HepG2 (cell line): ENCODE results near the gene TCOF1. TPM values are rescaled to one million over a fixed set of nuclear protein-coding genes. Genes with fewer than 3 reads are reported as not detected.
A peak's percentile ranks its signal among the peaks of the same experiment; 100 is the strongest.

Experiments used
- ATAC-seq: fragments of 200-7000 bp; cut with Tn5 transposase; 3 replicates; pipeline ENCODE4 v1.9.1; 2020; ENCODE audit warnings: mild to moderate bottlenecking, moderate library complexity
- BruUV-seq: library from RNA; stranded (reverse); fragments of 400-500 nt; replicated peaks from 2 replicates; lab custom pipeline; 2021; lab: Mats Ljungman, UMichigan
- CTCF ChIA-PET: fragments of 300-600 bp; formaldehyde crosslinking; extraction: SDS; loops from one replicate; lab custom pipeline; 2021; ENCODE audit warnings: low total read pairs, inconsistent platforms, low intra/inter-chr PET ratio; lab: Yijun Ruan, JAX
- POLR2A ChIA-PET: fragments of 350-600 bp; sonication (Branson Sonifier 250); formaldehyde crosslinking; loops from one replicate; lab custom pipeline; 2020; ENCODE audit warnings: antibody characterized with exemption, inconsistent platforms; lab: Yijun Ruan, JAX
- DNase-seq: peaks from one replicate; pipeline ENCODE4 v3.0.0-alpha.2; 2015; ENCODE audit warnings: low spot score
- FAIRE-seq: peaks from 3 replicates; lab custom pipeline; 2011; peaks lifted over from hg19 to GRCh38; lab: Jason Lieb, UNC
- H2AFZ ChIP-seq: one replicate; pipeline ENCODE4 v1.6.1; 2011; ENCODE audit warnings: low read length, inconsistent platforms
- H3K27ac ChIP-seq: fragments of 300-600 bp; 3 replicates; pipeline ENCODE4 v1.8.0; 2011; ENCODE audit warnings: mixed run types, mild to moderate bottlenecking, mixed read lengths, low read length, inconsistent platforms; ENCODE audit not compliant: insufficient read depth; ENCODE audit errors: extremely low read length
- H3K27me3 ChIP-seq, 2 experiments: fragments of 200-600 bp in 1 of 2; 2 replicates in 1 of 2; 3 replicates in 1 of 2; pipeline versions ENCODE4 v1.6.0 to v1.8.0; 2011; ENCODE audit warnings: low read length in 2 of 2, mild to moderate bottlenecking in 2 of 2, moderate library complexity in 2 of 2, inconsistent platforms in 1 of 2; ENCODE audit not compliant: insufficient read depth in 2 of 2, control insufficient read depth in 1 of 2
- H3K36me3 ChIP-seq, 2 experiments: fragments of 200-600 bp in 1 of 2; replicated peaks in 1 of 2; 2 replicates in 1 of 2; 3 replicates in 1 of 2; pipeline versions ENCODE4 v1.5.1 to v1.8.0; 2011; ENCODE audit warnings: low read length in 2 of 2, inconsistent platforms in 1 of 2; ENCODE audit not compliant: insufficient read depth in 2 of 2, control insufficient read depth in 1 of 2
- H3K4me1 ChIP-seq: 2 replicates; pipeline ENCODE4 v1.5.1; 2012; ENCODE audit warnings: low read length, inconsistent platforms; ENCODE audit not compliant: insufficient read depth
- H3K4me2 ChIP-seq: 2 replicates; pipeline ENCODE4 v1.6.0; 2011; ENCODE audit warnings: low read depth, low read length, inconsistent platforms
- H3K4me3 ChIP-seq, 3 experiments: fragments of 200-600 bp in 1 of 3; sonication (generic), shearing (Covaris generic) in 1 of 3; replicated peaks in 1 of 3; 2 replicates each; pipeline ENCODE4 v1.5.1; 2011 to 2016; ENCODE audit warnings: low read length in 3 of 3, inconsistent platforms in 2 of 3, low read depth in 2 of 3, mild to moderate bottlenecking in 2 of 3, control low read depth in 1 of 3, mixed read lengths in 1 of 3; ENCODE audit not compliant: insufficient read depth in 1 of 3
- H3K79me2 ChIP-seq: one replicate; pipeline ENCODE4 v1.6.1; 2011; ENCODE audit warnings: low read length, inconsistent platforms; ENCODE audit not compliant: insufficient read depth
- H3K9ac ChIP-seq: 2 replicates; pipeline ENCODE4 v1.6.0; 2011; ENCODE audit warnings: mild to moderate bottlenecking, low read depth, low read length, inconsistent platforms; ENCODE audit not compliant: insufficient read depth
- H3K9me3 ChIP-seq: 2 replicates; pipeline ENCODE4 v1.5.1; 2012; ENCODE audit warnings: mild to moderate bottlenecking, low read length
- H4K20me1 ChIP-seq: 2 replicates; pipeline ENCODE4 v1.6.0; 2011; ENCODE audit warnings: inconsistent platforms, mild to moderate bottlenecking, low read length, moderate library complexity; ENCODE audit not compliant: insufficient read depth
- CC2D1A ChIP-seq: sonication (generic); formaldehyde crosslinking; IDR thresholded peaks from 2 replicates; pipeline ENCODE4 v1.8.1; 2023; ENCODE audit warnings: mild to moderate bottlenecking, missing genetic modification reagents
- IKZF4 ChIP-seq: sonication (generic); formaldehyde crosslinking; IDR thresholded peaks from 2 replicates; pipeline ENCODE4 v1.5.1; 2020; ENCODE audit warnings: borderline replicate concordance, mild to moderate bottlenecking, low read depth, missing genetic modification reagents; ENCODE audit errors: not compliant biosample characterization
- JUNB ChIP-seq: sonication (generic); formaldehyde crosslinking; IDR thresholded peaks from 2 replicates; pipeline ENCODE4 v1.8.0; 2022; ENCODE audit warnings: missing genetic modification reagents, mild to moderate bottlenecking, borderline replicate concordance
- KDM6A ChIP-seq: IDR thresholded peaks from 2 replicates; pipeline ENCODE4 v1.6.1; 2016; ENCODE audit warnings: low read depth
- RBM22 ChIP-seq: fragments of 200-400 bp; formaldehyde crosslinking; optimal IDR thresholded peaks from 2 replicates; pipeline ENCODE3; 2017; ENCODE audit warnings: mild to moderate bottlenecking, low read length, moderate library complexity
- ZBTB26 ChIP-seq: IDR thresholded peaks from 2 replicates; pipeline ENCODE4 v1.6.1; 2016; ENCODE audit warnings: missing compliant biosample characterization, missing genetic modification reagents, borderline replicate concordance
- ZBTB8A ChIP-seq: sonication (generic); formaldehyde crosslinking; IDR thresholded peaks from 2 replicates; pipeline ENCODE4 v1.4.0; 2020; ENCODE audit warnings: mild to moderate bottlenecking, low read depth, missing genetic modification reagents, borderline replicate concordance
- WGBS: methylation state at CpG from one replicate; pipeline ENCODE4 v1.1.6; 2017; ENCODE audit warnings: low lambda C conversion rate; 5-methylcytosine and 5-hydroxymethylcytosine counted together
- in situ Hi-C: cut with HindIII; loops from 2 replicates; pipeline ENCODE4 v1.10.0; 2017; ENCODE audit warnings: low pct_unique_long_range_greater_than_20kb; ENCODE audit not compliant: extremely low pct_ligation_motif_present
- intact Hi-C: fragments of 100-400 bp; cut with micrococcal nuclease; formaldehyde crosslinking; loops from one replicate; pipeline ENCODE4 v1.10.0; 2022; ENCODE audit not compliant: unreplicated experiment
- polyA plus RNA-seq, 8 experiments: library from polyadenylated mRNA; depleted of rRNA in 3 of 8; stranded (reverse) in 7 of 8; unstranded in 1 of 8; fragments of >200 nt; fragmentation: Illumina TruSeq in 4 of 8; extraction: Trizol in 4 of 8; gene quantifications; 2 replicates each; pipeline versions ENCODE4 v1.2.1 to v1.2.3, GENCODE V29; 2011 to 2016; ENCODE audit warnings: low read depth in 4 of 8, missing spikeins in 1 of 8, mixed read lengths in 1 of 8; ENCODE audit not compliant: insufficient read depth in 1 of 8
- total RNA-seq, 5 experiments: library from RNA; depleted of rRNA; stranded (reverse); fragments of >200 nt; fragmentation: Illumina TruSeq; extraction: Trizol; gene quantifications; 2 replicates each; pipeline ENCODE4 v1.2.3, GENCODE V29; 2016; ENCODE audit warnings: low read depth in 1 of 5

Gene TCOF1
- total and polyA plus RNA-seq, 2 of the 13 experiments (the other 11 are each of a cell fraction or from before 2014, with no cell fraction given), result 10.1 to 41.6 TPM

DNA sequence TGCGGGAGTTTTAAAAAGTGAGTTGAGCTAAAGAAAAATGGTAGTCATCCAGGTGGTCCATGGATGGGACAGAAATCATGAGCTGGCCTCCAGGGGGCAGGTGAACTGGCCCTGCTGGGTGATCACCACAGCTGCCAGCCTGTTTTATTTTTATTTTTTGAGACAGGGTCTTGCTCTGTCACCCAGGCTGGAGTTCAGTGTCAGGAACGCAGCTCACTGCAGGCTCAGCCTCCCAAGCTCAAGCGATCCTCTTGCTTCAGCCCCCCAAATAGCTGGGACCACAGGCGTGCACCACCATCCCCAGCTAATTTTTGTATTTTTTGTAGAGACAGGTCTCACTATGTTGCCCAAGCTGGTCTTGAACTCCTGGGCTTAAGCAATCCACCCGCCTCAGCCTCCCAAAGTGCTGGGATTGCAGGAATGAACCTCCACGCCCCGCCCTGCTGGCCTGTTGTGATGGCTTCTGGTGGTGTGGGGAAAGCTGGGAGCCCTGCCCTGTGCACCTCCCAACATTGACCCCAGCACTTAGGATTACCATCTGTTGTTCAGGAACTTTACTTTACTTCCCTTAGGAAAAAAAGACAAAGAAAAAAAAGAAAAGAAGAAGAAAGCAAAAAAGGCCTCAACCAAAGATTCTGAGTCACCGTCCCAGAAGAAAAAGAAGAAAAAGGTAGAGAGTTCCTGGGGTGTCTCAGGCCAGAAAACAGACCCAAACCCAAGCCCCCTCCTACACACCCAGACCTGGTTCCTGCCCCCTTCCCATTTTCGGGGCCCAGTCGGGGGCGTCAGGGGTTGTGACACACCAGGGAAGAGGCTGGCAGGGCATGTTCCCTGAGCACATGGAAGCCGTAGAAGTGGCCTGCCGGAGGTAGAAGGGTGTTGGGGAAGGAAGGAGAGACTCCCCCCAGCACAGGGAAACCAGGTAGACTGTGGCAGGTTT, 40.6 kb downstream of the TCOF1 start:
- no peak overlapping the region for H3K27ac ChIP-seq
- H3K79me2 ChIP-seq, result no peaks in the 10 kb centered on the region
- H4K20me1 ChIP-seq, result no peaks in the 10 kb centered on the region
- no peaks in the 10 kb centered on the region for H3K27me3 ChIP-seq
- in situ Hi-C loops (loop anchor here (5.0 kb wide), 1 partner anchor 39 kb away; no protein-coding TSS in a partner anchor), intact Hi-C loops (loop anchor here (1.0 kb wide), 1 partner anchor 38 kb away; no protein-coding TSS in a partner anchor)
- no peak overlapping the region for H3K4me2 ChIP-seq
- WGBS, result over 99% methylated on average over 13 of the region's 13 CpGs
- ATAC-seq, result no peak
- peak; percentile 39 for TF ChIP-seq RBM22
- TF ChIP-seq KDM6A, result no peak
- TF ChIP-seq ZBTB26 (CRISPR knock-in tag), result no peak
- no peak for TF ChIP-seq ZBTB8A (CRISPR knock-in tag)
- TF ChIP-seq IKZF4 (CRISPR knock-in tag), result no peak
- no peak for TF ChIP-seq JUNB
- no peak for TF ChIP-seq CC2D1A (CRISPR knock-in tag)
- no peak overlapping the region for H2AFZ ChIP-seq
- no peak for DNase-seq
- peaks cover 30 to 78% of the 10 kb centered on the region in 2 experiments for H3K36me3 ChIP-seq
- CTCF ChIA-PET, result interaction anchor here (3.5 kb wide), 1 partner anchor 38 kb away, joined by 27 read pairs; no protein-coding TSS in a partner anchor
- POLR2A ChIA-PET, result interaction anchor here (2.4 to 3.7 kb wide), 2 partner anchors 13 to 15 kb away, joined by 9 to 11 read pairs; partner anchors contain the start of gene CD74
- H3K9ac ChIP-seq, result no peak overlapping the region
- H3K9me3 ChIP-seq, result no peaks in the 10 kb centered on the region
- no peak overlapping the region for H3K4me3 ChIP-seq
- no peak for FAIRE-seq
- H3K4me1 ChIP-seq, result no peaks in the 10 kb centered on the region
- BruUV-seq, result no TSS peak
